Globus pallidus (tissue), 1 donor: ENCODE results near the gene DDHD1.
"Not testable (repeated sequence)": the region's sequence is repeated elsewhere in the genome, so short reads cannot be mapped to it uniquely, and the experiment has no call there.

Experiments
- DNase-seq: peaks from one replicate; pipeline ENCODE4 v3.0.0-alpha.2; 2015; ENCODE audit warnings: low spot score

The DDHD1 gene

DNA sequence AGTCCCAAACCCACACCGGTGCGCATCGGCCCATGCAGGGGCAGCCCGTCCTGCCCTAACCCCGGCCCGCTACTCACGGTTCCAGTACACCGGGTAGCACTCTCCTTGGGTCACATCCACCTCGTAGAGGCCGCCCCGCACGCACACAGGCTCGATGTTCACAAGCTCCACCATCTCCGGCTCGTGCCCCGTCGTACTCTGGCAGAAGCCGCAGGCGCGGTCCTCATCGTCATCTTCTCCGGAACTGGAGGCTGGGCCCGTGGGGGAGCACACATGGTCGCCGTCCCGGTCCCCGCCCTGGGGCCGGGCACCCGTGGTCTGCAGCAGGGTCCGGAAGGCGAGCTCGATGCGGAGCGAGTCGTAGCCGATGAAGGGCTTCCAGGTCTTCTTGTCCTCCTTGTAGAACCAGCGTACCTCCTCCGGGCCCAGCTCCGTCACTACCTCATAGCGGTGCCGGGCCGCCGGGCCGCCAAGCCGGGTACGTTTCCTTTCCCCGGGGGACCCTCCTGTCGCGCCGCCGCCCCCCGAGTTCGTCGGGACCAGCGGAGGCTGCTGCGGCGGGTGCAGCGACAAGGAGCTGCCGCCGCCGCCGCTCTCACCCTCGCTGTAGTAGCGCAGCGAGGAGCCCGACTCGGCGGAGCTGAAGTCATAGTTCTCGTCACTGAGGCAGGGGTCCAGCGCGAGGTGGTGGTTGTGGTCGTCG, 788 bp downstream of the DDHD1 start:
- peak; percentile 27 for DNase-seq

DNA sequence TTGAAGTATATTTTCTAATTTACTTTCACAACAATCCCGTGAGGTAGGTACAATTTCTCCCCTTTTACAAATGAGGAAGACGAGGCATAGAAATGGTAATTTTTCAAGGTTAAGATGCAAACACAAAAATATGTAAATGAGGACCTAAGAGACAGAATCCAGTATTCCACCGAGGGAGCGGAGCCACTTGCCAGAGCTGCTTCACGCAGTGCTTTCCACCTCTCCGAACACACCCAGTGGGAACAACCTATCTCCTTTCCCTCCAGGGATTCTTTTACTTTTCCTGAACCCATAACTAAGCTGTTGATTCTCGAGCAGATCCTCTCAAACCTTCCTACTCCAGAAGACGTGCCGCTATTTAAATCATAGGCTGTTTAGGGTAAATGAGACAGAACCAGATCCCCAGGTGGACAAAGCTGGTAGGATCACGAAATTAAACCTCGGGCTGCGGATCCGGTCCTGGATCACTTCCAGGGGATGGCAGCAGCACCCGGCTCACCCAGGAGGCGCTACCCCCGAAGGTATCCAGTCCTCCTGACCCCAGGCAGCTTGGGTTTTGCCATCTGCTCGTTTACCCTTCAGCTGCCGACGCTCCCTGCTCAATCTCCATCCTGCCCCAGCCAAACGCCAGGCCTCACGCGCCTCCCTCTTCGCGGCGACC, 1.5 kb downstream of the DDHD1 start:
- peak; percentile 23 for DNase-seq

DNA sequence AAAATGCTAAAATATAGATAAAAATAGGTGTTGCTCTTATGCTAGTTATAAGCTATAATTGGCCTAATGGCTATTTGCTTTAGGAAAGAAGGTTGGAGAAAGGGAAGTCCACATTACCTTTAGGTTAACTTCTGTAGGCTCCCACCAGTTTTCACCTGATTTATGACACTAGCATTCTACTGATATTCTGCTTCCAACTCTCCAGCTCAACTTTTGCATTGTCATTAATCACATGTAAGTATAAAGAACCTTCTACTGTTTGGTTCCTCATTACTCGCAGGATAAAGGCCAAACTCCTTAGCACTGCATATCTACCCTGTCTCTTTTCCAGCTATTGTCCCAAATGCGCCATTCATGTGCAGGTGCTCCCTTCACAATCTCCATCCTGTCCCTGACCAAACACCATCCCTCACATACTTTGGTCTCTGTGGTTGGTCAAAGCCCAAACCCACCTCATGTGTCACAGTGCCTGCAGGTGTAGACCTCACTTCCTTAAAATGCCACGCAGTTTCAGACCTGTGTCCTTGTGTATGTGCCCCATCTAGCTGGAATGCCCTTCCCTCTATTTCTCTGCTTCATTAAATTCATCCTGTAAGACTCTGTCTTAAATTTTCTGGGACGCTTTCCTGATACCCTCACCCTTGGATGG, 3.3 kb downstream of the DDHD1 start:
- DNase-seq, result no peak

DNA sequence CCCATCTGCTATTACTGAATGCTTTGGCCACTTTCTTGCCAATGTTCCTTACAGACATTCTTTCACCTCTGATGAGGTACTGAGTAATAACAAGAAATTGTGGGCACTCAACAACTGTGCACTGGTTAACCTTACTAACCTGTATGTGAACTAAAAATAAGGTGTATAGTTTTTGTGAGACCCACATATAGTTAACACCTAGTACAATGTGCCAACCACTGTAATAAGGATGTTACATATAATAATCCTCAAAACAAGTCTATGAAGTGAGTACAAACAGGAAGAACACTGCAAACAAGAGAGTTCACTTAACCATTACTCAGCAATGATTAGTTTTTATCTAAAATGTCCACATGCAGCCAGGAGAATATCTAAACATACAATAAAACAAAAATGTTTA, 4.5 kb downstream of the DDHD1 start:
- DNase-seq, result no peak

DNA sequence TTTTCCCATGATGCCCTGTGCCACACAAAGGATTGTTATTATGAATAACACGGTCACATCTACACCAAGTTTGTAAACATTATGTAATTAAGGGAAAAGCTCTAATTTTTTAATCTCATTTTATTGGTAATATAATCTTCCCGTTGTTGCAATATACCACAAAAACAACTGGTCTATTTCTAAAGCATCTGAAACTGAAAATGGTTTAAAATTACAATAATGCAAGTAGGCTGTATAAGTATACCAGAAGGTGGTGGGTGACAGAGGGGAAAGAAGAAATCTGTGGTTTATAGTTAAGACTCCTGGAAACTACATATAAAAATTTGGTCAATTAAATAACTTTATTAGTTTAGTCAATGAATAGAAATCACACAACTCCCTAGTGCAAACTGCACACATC, 5.2 kb downstream of the DDHD1 start:
- DNase-seq, result no peak

DNA sequence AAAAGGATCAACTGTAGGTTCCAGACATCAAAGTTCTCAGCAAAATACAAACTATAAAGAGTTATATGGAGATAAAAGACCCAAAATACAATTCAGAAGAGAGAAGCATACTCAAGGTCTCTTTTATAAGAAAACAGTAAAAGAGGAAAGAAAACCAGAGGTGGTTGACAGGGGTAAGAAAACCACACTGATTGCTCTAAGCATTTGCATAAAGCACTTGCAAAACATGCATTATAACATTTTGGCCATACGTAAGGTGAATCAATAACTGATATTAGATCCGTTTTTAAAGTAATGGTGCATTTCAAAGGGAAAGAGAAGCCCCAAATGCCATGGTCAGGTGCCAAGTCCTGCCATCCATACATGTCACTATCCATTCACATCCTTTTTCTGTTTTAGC, 5.9 kb downstream of the DDHD1 start:
- DNase-seq, result no peak

DNA sequence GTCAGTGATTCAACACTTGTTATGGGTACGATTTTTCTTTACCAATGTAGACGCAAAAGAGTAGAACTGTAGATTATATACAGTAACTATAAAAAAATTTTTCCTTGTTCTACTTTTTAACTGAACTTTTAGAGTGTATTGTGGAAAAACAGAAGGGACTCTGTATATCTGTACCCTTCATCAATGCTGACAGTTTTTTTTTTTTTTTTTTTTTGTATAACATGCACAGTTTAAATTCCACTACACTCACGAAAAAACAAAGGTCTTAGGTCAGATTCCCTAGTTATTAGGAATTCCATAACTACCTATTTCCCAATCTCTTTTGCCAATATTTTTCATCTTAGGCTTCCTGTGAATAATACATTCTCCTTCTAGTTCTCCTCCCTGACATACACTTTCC, 6.4 kb downstream of the DDHD1 start:
- no peak for DNase-seq

DNA sequence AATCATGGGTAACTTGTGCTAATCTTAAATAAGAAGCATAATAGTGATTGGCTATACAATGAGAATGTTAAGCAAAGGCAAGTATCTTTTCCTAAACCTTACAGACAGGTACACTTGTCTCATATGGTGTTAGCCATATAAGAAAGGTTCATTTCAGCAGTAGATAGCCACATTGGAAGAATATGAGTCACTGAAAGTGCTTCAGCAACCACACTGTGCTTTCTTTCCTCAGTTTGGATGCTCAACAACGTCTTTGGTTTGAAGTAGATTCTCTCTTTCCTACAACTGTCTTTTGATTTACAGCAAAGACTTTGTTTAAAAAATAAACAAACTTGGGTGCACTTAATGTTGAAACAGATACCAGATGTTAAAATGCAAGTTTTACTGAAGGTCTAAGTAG, 8.9 kb downstream of the DDHD1 start:
- DNase-seq, result no peak

DNA sequence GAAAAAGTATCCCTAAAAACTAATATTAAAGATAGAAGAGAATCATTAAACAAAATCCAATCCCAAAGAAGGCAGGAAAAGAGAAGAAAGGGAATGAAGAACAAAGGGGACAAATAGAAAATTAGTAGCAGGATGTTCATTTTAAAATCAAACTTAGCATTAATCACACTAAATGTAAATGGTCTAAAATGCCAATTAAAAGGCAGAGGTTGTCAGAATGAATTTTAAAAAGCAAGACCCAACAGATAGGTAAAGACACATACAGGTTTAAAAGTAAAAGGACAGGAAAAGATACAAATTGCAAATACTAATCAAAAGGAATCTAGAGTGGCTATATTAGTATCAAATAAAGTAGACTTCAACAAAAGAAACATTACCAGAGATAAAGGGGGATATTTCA, 12.5 kb downstream of the DDHD1 start:
- DNase-seq, result no peak

DNA sequence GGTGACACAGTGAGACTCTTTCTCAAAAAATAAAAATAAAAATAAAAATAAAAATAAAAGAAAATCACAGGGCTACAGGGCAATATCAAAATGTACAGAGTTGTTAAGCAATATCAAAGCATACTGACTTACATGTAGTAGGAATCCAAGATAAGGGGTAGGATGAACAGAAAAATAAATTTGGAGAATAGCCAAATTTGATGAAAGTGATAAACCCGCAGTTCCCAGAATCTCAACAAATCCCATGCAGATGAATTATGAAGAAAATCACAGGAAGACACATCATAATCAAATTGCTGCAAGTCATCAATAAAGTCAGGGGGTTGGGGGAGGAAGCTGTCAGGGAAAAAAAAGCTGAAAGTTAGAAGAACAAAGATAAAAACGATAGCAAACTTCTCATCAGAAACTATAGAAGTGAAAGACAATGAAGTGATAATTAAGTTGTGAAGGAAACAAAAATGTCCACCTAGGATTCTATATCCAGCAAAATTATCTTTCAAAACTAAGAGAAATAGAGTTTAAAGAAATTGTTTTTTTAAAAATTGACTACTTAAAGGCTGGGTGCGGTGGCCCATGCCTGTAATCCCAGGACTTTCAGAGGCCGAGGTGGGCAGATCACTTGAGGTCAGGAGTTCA, 15.4 kb downstream of the DDHD1 start:
- no peak for DNase-seq

DNA sequence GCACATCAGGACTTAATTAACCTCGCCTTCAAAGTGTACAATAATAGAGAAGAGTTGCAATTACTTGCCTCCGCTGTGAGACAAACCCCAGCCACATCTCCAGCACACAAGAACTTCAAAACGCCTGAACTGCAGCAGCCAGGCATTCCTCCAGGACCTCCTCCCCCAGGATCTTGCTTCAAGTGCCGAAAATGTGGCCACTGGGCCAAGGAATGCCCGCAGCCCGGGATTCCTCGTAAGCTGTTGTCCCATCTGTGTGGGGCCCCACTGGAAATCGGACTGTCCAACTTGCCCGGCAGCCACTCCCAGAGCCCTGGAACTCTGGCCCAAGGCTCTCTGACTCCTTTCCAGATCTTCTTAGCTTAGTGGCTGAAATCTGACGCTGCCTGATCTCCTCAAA, 22.6 kb downstream of the DDHD1 start:
- not testable (repeated sequence) for DNase-seq

DNA sequence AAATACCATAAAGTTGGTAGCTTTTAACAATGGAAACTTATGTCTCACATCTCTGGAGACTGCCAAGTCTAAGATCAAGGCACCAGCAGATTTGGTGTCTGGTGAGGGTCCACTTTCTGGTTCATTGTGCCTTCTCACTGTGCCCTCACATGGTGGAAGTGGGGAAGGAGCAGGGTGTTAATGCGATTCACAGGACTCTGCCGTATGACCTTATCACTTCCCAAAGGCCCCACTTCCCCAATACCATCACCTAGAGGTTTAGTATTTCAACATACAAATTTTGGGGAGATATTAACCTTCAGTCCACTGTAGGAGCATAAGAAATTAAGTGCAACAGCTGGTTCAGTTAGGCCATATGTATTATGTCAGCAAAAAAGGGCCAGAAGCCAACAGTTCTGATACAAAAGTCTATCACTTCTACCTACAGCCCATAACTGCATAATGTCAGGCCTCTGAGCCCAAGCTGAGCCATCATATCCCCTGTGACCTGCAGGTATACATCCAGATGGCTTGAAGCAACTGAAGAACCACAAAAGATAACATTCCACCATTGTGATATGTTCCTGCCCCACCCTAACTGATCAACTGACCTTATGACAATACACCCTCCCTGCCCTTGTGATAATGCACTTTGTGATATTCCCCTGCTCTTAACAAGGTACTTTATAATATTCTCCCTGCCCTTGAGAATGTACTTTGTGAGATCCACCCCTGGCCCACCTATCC, 24.7 kb downstream of the DDHD1 start:
- DNase-seq, result no peak

DNA sequence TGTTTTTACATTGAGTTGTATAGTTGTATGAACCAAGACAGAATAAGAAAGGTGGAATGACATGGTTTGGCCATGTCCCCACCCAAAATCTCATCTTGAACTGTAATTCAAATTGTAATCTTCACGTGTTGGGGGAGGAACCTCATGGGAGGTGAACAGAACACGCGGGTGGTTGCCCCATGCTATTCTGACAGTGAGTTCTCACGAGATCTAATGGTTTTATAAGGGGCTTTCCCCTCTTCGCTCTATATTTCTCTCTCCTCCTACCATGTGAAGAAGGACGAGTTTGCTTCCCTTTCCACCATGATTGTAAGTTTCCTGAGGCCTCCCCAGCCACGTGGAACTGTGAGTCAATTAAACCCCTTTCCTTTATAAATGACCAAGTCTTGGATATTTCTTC, 25.3 kb downstream of the DDHD1 start:
- DNase-seq, result no peak

DNA sequence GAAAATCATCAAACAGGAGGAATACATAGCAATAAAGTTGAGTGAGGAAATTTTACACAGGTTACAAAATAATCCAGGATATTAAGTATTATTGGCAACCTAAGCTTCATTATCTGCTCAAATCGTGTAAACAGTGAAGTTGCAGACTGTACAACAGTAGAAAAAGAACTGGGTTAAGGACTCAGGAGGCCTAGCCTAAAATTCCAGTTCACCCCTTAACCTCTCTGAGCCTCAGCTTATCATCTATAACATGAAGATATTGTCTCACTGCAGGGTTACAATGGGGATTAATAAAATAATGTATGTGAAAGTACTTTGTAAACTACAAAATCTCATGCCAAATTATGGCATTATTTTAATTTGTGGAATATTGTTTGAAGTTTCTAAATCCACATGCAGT, 26.0 kb downstream of the DDHD1 start:
- no peak for DNase-seq

DNA sequence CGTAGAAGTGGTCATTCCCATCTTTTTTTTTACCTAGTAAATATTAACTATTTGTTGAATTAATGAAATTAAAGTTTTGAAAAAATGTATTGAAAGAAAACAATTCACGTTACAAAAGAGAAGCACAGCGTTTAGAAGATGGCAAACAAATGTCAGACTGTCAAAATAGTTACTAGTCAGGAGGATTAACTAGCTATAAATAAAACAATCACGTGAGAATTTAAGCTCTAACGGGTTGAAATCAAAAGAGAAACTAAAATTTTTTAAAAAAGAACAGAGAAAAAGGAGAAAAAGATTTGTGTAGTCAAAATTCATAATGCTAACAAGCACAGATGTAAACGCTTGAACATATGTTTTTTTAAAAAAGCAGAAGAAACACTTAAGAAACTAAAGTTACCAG, 26.4 kb downstream of the DDHD1 start:
- no peak for DNase-seq

DNA sequence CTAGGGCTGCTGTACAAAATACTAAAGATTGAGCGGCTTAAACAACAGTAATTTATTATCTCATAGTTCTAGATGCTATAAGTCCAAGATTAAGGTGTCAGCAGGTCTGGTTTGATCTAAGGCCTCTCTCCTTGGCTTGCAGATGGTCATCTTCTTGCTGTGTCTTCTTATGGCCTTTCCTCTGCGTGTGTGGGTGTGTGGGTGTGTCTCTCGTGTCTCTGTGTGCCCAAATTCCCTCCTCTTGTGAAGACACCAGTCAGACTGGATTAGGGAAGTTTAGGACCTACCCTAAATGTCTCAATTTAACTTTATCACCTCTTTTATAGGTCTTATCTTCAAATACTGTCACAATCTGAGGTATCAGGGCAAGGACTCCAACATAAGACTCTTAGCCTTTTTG, 28.3 kb downstream of the DDHD1 start:
- DNase-seq, result no peak

DNA sequence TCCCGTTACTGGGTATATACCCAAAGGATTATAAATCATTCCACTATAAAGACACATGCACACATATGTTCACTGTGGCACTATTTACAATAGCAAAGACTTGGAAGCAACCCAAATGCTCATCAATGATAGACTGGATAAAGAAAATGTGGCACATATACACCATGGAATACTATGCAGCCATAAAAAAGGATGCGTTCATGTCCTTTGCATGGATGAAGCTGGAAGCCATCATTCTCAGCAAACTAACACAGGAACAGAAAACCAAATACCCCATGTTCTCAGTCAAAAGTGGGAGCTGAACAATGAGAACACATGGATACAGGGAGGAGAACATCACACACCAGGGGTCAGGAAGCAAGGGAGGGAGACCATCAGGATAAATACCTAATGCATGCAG, 31.7 kb downstream of the DDHD1 start:
- not testable (repeated sequence) for DNase-seq

DNA sequence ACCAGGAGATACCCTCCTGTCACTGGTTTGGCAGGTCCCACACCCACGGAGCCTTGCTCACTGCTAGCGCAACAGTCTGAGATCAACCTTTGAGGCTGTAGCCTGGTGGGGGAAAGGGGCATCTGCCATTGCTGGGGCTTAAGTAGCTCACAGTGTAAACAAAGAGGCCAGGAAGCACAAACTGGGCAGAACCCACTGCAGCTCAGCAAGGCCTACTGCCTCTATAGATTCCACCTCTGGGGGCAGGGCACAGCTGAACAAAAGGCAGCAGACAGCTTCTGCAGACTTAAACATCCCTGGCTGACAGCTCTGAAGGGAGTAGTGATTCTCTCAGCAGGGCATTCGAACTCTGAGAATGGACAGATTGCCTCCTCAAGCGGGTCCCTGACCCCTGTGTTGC, 35.6 kb downstream of the DDHD1 start:
- DNase-seq, result not testable (repeated sequence)

DNA sequence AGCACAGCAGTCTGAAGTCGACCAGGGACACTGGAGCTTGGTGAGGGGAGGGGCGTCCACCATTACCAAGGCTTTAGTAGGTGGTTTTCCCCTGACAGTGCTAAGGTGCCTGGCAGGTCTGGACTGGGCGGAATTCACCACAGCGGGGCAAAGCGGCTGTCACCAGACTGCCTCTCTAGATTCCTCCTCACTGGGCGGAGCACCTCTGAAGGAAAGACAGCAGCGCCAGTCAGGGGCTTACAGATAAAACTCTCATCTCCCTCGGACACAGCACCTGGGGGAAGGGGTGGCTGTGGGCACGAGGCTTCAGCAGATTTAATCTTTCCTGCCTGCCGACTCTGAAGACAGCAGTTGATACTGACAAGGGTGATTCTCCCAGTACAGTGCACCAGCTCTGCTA, 39.1 kb downstream of the DDHD1 start:
- DNase-seq, result no peak

DNA sequence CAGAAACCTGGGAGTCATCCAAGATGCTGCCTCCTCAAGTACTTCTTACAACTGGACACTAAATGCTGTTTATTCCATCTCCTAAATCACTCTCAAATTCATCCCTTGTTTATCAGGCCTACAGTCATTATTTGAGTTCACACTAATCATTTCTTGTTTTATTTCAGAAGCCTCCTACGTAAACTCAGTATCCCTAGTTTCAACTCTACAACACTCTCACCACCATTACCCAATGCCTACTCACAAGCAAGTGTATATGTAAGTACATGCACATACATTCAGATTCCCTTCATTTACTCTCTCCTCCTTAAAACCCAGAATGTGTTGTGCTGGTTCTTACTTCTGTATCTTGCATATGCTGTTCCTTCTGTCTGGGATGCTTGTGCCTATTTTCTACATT, 43.0 kb downstream of the DDHD1 start:
- DNase-seq, result no peak

DNA sequence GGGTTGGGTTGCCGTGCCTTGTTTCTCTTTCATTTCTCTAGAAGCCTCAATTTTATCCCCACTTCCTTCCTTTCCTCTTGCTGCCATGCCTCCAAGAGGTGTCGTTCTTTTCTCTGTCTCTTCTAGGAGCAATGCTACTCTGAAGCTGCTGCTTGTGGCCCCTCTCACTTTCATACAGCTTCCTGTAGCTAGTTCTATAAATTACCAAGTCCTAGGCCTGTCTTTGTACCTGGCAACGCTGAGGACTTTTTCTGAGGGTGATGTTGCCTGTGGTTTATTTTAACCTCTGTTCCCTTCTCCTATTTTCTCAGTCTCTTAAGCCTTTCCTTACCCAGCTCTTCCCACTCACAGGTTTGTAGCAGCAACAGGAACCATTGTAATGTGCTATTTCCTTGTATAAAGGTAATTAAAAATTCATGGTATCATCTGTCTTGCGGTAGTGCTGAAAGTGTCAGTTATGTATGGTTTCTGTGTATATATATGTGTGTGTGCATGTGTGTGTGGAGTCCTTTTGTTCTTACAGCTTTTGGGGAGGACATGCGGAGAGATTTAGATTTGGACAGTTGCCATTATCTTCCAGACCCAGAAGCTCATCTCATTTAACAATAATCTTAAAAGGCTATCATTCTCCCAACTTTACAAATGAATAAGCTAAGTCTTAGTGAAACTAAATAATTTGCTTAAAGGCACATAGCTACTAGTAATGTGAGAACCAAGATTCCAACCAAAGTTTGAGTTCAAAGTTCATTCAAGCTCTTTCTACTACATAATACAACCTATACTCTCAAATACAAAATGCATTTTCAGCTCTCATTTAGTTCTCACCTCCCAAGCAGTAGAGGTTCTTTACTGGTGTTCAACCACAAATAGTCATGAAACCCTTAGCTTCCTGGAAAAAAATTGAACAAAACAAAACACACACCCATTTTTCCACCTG, 43.8 kb downstream of the DDHD1 start:
- DNase-seq, result peak; percentile 21
